GM19239 (cell line): Measurements from ENCODE around the gene EFCAB6.

Source experiments
- DNase-seq: peaks from one replicate; pipeline ENCODE4 v3.0.0; 2011; ENCODE audit warnings: low spot score; ENCODE audit not compliant: insufficient read length
- FAIRE-seq: peaks from 2 replicates; lab custom pipeline; 2011; peaks lifted over from hg19 to GRCh38; lab: Jason Lieb, UNC

Gene EFCAB6

DNA sequence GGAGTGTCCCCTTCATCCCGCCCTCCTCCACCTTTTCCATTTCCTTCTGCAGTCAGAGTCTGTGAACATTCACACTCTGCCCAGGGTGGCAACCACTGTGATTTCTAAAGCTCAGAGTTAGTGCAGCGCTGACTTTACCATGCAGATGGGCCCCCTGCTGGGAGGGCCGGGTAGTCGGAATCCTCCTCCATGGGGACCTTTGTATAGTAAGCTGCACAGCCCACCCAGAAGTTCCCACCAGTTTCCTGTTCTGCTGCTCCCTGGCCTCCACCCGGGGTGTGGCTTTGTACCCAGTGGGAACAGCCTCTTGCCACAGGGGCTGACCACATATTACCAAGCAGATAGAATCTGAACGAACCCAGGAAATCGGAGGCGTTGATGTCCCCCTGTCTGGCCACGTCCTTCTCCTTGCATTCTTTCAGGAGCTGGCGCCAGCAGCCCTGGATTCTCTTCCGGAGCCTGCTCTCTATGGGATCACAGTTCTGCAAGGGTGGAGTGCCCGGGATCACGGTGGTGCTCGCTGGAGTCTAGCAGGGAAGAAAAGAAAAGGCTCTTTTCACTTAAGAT is 275.0 kb downstream of the EFCAB6 start:
- no peak for FAIRE-seq
- DNase-seq, result no peak

- FAIRE-seq (no peak), DNase-seq (no peak)
Measured at GRCh38 chr22:43535741-43536140, 276.4 kb downstream of the EFCAB6 start.

DNA sequence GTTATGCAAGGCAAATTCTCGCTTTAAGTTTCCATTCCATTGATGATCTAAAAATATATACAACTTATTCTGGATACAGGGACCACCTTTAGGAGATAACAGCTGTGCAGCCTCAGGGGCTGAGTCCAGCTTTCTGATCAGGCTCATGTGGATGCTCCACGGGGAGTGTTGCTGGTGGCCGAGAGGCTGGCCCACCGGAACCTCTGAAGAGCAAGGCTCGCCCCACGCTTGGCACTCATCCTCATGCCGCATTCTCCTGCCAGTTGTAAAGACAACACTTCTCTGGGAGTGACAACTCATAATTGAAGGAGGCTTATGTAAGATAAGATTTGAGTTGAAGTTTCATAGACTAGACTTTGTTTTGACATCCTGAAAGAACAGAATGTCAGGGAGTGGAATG is 276.8 kb downstream of the EFCAB6 start:
- no peak for FAIRE-seq

GRCh38 chr22:43534916-43535315 is 277.2 kb downstream of the EFCAB6 start:
- DNase-seq (no peak), FAIRE-seq (no peak)

More for the DNA sequence above, 276.8 kb downstream of the EFCAB6 start:
- DNase-seq, result no peak

DNA sequence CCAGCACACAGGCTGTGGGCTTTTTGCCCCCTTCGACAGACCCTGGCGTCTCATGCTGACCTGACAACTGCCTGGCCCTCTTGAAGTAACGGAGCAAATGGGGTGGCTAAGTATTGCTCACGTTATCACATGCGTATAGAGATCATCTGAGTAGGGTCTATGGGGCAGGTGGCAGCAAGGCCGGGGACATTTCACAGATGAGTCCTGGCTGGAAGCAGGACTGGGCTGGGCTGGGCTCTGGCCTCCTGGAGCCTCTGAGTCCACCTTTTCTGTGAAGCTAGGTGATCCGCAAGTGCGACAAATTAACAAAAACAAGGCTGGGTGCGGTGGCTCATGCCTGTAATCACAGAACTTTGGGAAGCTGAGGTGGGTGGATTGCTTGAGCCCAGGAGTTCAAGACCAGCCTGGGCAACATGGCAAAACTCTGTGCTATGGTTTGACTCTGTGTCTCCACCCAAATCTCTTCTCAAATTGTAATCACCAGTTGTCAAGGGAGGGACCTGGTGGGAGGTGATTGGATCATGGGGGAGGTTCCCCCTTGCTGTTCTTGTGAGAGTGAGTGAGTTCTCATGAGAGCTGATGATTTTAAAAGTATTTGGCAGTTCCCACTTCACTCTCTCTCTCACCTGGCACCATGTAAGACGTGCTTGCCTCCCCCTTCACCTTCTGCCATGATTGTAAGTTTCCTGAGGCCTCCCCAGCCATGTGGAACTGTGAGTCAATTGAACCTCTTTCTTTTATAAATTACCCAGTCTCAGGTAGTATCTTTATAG is 278.3 kb downstream of the EFCAB6 start:
- DNase-seq (no peak), FAIRE-seq (no peak)

GRCh38 chr22:43533156-43533530 is 279.0 kb downstream of the EFCAB6 start:
- DNase-seq, result no peak
- no peak for FAIRE-seq

GRCh38 chr22:43532301-43533155 is 279.6 kb downstream of the EFCAB6 start:
- FAIRE-seq, result no peak

GRCh38 chr22:43531651-43532050 is 280.5 kb downstream of the EFCAB6 start:
- DNase-seq (no peak), FAIRE-seq (no peak)

More at GRCh38 chr22:43532301-43533155, 279.6 kb downstream of the EFCAB6 start:
- DNase-seq, result no peak

GRCh38 chr22:43530349-43531201 is 281.5 kb downstream of the EFCAB6 start:
- DNase-seq (no peak), FAIRE-seq (no peak)

DNA sequence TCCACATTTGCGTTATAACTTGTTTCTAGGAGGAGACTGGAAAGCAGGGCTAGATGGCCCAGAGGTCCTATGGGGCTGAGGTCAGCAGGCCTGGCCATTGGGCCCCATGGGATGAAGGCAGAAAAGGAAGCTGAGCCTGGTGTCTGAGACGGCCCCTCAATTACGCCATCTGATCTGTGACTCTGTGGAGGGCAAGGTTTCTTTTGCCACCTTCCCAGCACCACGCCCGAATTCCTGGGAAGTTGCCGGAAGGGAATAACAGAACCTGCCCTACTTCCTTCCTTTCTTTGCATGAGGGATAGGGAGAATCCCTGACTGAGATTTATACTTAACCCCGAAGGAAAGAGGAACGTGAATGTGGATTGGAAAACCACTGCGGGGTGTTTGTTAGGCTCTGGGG is 282.2 kb downstream of the EFCAB6 start:
- DNase-seq (no peak), FAIRE-seq (no peak)

DNA sequence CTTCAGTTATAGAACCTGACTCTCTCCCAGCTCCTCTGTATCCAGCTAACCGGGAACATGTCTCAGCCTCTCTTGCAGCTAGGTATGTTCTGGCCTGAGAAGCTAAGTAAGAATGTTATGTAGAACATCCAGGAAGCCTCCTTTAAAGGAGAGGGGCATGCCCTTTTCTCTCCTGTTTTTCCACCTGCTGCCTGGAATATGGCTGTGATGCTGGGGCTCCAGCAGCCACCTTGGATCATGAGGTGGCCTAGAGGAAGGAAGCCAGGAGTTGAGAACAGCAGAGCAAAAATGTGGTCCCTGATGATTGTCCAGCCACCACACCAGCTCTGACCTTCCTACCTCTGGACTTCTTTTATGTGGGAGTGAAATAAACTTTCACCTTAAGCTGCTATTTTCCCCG is 282.6 kb downstream of the EFCAB6 start:
- DNase-seq, result no peak
- no peak for FAIRE-seq

DNA sequence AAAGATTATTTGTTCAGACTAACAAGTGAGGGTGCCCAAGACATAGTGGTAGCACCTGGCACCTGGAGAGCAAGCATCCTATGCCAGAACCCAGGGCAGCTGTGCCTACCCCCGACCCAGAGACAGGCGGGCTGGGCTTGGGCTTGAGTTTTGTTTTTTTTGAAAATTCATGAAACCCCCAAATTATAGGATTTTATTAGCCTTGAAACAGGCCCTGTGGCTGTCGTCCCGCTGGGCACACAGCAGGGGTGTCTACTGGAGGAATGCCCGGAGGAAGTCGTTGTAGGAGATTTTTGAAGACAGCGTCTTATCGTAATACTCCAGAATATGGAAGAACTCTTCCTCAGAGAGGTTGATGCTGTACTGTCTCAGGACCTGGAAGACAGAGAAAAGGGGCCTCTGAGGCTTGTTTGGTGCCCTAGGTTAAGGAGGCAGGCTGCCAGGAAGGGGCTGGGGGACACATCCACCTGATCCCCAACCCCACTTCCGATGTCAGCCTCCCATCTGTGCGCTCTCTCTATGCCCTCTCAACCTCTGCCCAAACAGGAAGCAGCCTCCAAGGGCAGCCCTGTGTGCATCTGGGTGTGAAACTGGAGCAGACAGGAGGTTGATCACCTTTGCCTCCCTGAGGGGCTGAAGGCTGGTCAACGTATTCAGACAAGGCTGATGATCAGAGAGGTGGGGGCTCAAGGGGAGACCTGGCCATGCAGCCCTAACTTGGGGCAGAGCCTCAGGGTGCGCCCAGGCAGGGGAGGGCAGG is 283.3 kb downstream of the EFCAB6 start:
- DNase-seq (no peak), FAIRE-seq (no peak)

DNA sequence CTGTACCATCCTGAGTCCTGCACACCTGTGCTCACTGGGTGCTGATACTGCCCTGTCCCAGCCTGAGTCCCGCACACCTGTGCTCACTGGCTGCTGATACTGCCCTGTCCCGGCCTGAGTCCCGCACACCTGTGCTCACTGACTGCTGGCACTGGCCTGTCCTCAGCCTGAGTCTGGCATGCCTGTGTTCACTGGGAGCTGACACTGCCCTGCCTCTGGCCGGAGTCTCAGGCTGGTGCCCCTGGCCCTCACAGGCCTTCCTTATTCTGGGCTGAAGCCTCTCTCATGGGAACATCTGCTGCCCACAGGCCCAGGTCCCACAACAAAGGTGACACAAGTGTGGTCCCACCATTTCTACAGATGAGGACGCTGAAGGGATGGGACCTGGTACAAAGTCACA is 285.2 kb downstream of the EFCAB6 start:
- DNase-seq, result no peak
- no peak for FAIRE-seq

GRCh38 chr22:43526117-43526655 is 285.9 kb downstream of the EFCAB6 start:
- FAIRE-seq, result no peak
- DNase-seq, result no peak

- FAIRE-seq, result no peak
Measured at GRCh38 chr22:43521716-43522115, 290.4 kb downstream of the EFCAB6 start.

DNA sequence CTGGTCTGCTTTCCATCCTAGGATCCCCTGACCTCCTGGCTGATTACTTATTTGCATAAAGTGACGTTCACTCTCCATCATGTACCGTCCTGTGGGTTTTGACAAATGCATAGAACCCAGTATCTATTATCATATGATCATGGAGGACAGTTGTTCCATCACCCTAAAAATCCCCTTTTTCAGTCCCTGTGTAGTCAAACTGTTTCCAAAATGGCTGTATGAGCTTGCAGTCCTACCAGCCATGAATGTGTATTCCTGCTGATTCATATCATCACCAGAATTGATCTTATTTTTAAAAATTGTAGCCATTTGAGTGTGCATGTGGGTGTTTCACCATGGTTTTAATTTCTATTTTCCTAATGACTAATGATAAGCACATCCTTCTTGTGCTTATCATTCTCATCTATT is 291.5 kb downstream of the EFCAB6 start:
- no peak for FAIRE-seq
- no peak for DNase-seq

More at GRCh38 chr22:43521716-43522115, 290.4 kb downstream of the EFCAB6 start:
- no peak for DNase-seq

GRCh38 chr22:43516996-43517635 is 295.0 kb downstream of the EFCAB6 start:
- FAIRE-seq (no peak), DNase-seq (no peak)

GRCh38 chr22:43516386-43516785 is 295.7 kb downstream of the EFCAB6 start:
- no peak for FAIRE-seq

DNA sequence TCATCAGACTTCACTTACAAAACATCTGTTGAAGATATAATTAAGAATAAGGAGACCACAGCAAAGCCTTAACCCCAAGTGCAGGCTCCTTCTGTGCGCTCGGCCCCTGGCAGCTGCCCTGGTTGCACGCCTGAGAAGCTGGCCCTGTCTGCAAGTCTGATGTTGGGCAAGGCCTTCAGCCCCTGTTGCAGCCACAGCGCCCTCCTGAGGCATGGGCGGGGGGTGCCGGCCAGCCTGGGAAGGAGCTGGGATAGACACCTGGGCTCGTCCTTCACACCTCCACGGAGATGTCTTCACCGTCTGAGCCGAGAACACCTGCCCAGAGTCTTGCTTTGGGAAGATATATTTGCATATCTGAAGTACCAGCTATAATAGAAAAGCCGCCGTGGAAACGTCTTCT is 296.2 kb downstream of the EFCAB6 start:
- DNase-seq (no peak), FAIRE-seq (no peak)

More at GRCh38 chr22:43516386-43516785, 295.7 kb downstream of the EFCAB6 start:
- no peak for DNase-seq
